NCI-H1105 treated with DMSO at 0.1 percent for 48 hours (cell line): ENCODE data around the gene ERBB4.
A peak's percentile ranks its signal among the peaks of the same experiment; 100 is the strongest.

Source experiments
- DNase-seq: peaks from one replicate; lab custom pipeline; 2025; lab: John Stamatoyannopoulos, UW

Gene ERBB4

GRCh38 chr2:211408483-211408891, 1130.1 kb downstream of the ERBB4 start:
- DNase-seq: no peak

GRCh38 chr2:211407076-211407475, 1131.5 kb downstream of the ERBB4 start:
- DNase-seq: no peak

GRCh38 chr2:211405036-211405435, 1133.6 kb downstream of the ERBB4 start:
- no peak for DNase-seq

GRCh38 chr2:211404098-211404497, 1134.5 kb downstream of the ERBB4 start:
- DNase-seq: no peak

- DNase-seq: no peak
These were observed 1137.3 kb downstream of the ERBB4 start for GRCh38 chr2:211401328-211401727.

- no peak for DNase-seq
These were observed 1140.8 kb downstream of the ERBB4 start for GRCh38 chr2:211397764-211398163.

GRCh38 chr2:211396815-211397214, 1141.8 kb downstream of the ERBB4 start:
- DNase-seq: peak; percentile 48

- no peak for DNase-seq
These were observed 1147.4 kb downstream of the ERBB4 start for GRCh38 chr2:211391189-211391567.

- DNase-seq: no peak
These were observed 1147.9 kb downstream of the ERBB4 start for GRCh38 chr2:211390536-211391188.

- DNase-seq: no peak
These were observed 1150.9 kb downstream of the ERBB4 start for GRCh38 chr2:211387734-211388133.

GRCh38 chr2:211380041-211380440, 1158.6 kb downstream of the ERBB4 start:
- DNase-seq: no peak

GRCh38 chr2:211376410-211376809, 1162.2 kb downstream of the ERBB4 start:
- DNase-seq: no peak

- no peak for DNase-seq
These were observed 1165.4 kb downstream of the ERBB4 start for GRCh38 chr2:211373203-211373602.

GRCh38 chr2:211371465-211371864, 1167.1 kb downstream of the ERBB4 start:
- DNase-seq: no peak

- no peak for DNase-seq
These were observed 1170.1 kb downstream of the ERBB4 start for GRCh38 chr2:211368467-211368866.

GRCh38 chr2:211367711-211368110, 1170.9 kb downstream of the ERBB4 start:
- DNase-seq: no peak

- no peak for DNase-seq
These were observed 1171.3 kb downstream of the ERBB4 start for GRCh38 chr2:211367293-211367692.

GRCh38 chr2:211364911-211365310, 1173.7 kb downstream of the ERBB4 start:
- DNase-seq: no peak

GRCh38 chr2:211361383-211361782, 1177.2 kb downstream of the ERBB4 start:
- no peak for DNase-seq

GRCh38 chr2:211359347-211359746, 1179.3 kb downstream of the ERBB4 start:
- no peak for DNase-seq

- DNase-seq: no peak
These were observed 1180.1 kb downstream of the ERBB4 start for GRCh38 chr2:211358504-211358903.

- no peak for DNase-seq
These were observed 1184.1 kb downstream of the ERBB4 start for GRCh38 chr2:211354481-211354880.

- peak; percentile 21 for DNase-seq
These were observed 1186.6 kb downstream of the ERBB4 start for GRCh38 chr2:211351987-211352386.

GRCh38 chr2:211349031-211349430, 1189.6 kb downstream of the ERBB4 start:
- no peak for DNase-seq
